Lower leg skin (tissue), 3 donors: Measurements from ENCODE around the gene SUPT5H.

Experiments
- CTCF ChIP-seq, 3 donors: fragments of 450-650 bp; IDR thresholded peaks; one replicate each; pipeline ENCODE4 v1.5.1; 2016; ENCODE audit warnings: antibody characterized with exemption in 3 of 3, mild to moderate bottlenecking in 3 of 3, moderate library complexity in 2 of 3
- POLR2A ChIP-seq, 2 donors: fragments of 450-650 bp; IDR thresholded peaks; one replicate each; pipeline ENCODE4 v1.6.1; 2016 to 2017; ENCODE audit warnings: antibody characterized with exemption in 2 of 2, mild to moderate bottlenecking in 1 of 2, moderate library complexity in 1 of 2

DNA sequence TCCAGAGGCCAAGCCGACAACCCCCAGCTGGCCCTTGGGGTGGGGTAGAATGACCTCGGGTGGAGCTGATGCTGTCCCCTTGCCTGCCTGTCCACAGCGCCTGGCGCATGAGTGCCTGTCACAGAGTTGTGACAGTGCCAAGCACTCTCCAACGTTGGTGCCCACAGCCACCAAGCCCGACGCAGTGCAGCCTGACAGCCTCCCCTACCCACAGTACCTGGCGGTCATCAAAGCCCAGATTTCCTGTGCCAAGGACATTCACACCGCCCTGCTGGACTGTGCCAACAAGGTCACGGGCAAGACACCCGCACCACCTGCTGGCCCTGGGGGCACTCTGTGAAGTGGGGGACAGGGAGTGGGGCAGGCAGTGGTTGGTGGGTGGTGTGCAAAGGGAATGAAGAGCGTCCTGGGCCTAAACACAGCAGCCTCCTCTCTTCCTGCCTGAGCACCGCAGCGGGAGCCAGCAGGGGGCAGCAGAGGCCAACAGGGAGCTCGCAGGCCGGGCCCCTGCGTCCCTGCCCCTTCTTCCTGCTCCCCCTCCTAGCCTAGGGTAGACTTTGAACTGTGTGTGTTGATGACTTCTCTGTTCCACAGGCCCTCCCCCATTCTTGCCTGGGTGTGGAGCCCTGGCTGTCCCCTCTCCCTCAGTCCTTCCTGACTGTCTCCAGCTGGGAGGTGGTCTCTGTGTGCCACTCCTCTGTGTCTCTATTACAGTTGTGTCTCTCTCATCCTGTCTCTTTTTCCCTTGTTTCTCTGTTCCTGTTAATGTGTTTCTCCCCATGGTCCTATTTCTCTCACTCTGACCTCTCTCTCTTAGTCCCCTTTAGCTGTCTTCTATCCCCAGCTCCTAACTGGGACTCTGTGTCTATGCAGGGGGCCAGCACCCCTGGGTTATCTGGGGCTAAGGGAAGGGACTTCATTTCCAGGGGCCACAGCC lies 47.8 kb upstream of the SUPT5H start:
- TF ChIP-seq POLR2A (IDR thresholded peaks at IDR 0.05) (no peak), CTCF (IDR thresholded peaks at IDR 0.05) (peak in 1 of 3 donors; percentile 97)
